HG03108 (cell line): ENCODE measurements around the gene NKD1.

Source experiments
- ATAC-seq: cut with Tn5 transposase; IDR thresholded peaks from one replicate; pipeline ENCODE4 v1.9.1; 2021; ENCODE audit warnings: moderate library complexity; ENCODE audit not compliant: unreplicated experiment

NKD1 gene

GRCh38 chr16:50611332-50611934 is 63.2 kb downstream of the NKD1 start:
- no peak for ATAC-seq

DNA sequence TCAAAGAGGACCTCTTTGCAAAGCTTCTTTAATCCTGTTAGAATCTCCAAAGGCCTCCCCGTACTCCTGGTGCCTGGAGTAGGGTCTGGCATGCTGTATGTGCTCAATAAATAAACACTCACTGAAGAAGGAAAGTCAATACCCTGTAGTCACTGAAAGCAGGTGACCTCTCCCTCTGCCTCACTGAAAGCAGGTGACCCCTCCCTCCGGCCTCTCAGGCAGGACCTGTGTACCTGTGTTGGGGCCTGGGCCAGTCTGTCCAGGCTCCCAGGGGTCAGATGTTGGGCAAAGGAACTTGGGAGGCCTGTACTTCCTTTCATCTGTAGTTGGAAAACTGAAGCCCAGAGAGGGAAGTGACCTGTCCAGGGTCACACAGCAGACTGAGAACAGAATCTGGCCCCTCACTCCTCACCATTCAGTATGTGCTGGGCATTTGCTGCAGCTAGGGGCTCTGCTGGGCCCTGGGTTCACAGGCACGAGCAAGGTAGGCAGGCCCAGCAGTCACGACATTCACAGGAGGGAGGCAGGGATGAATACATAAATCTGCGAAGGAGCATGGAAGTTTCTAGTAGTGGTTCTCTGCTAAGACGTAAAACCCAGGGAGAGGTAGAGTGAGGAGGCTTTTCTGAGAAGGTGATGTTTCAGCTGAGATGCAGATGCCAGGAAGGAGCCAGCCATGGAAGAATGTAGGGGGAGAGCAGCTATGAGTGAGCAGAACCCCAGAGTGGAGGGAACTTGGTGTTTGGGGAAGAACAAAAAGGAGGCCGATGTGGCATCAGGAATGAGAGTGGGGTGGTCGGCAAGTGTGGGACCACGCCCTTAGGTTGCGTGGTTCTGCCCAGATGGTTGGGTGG is 64.0 kb downstream of the NKD1 start:
- no peak for ATAC-seq

DNA sequence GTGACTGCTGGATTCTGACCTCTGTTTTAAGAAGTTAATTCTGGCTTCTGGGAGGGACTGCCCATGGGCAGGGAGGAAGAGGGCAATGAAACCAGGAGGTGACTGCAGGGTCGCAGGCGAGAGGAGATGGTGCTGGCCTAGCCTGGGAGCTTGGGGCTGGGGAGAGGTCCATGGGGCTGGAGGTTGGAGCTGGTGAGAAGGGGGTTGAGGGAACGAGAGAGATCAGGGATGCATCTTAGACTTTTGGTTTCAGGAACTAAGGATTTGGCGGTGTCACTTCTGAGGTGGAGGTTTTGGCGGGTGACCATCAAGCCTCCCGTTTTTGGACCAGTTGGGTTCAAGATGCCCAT is 64.6 kb downstream of the NKD1 start:
- ATAC-seq = no peak

- ATAC-seq = no peak
Observed at GRCh38 chr16:50613281-50613963, 65.2 kb downstream of the NKD1 start.

DNA sequence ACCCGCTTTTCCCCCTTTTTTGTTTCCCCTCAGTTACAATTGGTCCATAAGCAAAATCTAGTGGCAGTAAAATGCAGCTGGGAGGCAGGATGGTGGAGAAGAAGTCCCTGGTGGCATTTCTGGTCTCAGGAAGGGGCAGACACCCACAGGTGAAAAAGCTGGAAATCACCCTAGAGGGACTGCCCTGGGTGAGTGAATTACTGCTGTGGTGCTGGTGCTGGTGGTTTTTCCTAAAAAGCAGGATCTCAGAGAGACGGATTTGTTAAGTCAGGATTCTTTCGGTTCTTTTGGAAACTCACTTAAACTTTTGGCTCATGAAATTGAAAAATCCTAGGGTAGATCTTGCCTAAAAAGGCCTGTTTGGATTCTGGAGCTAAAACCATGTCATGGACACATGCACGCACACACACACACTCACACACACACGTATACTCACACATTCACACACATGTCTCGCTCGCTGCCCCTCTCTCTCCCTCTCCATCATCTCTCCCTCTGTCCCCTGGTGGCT is 65.8 kb downstream of the NKD1 start:
- no peak for ATAC-seq

DNA sequence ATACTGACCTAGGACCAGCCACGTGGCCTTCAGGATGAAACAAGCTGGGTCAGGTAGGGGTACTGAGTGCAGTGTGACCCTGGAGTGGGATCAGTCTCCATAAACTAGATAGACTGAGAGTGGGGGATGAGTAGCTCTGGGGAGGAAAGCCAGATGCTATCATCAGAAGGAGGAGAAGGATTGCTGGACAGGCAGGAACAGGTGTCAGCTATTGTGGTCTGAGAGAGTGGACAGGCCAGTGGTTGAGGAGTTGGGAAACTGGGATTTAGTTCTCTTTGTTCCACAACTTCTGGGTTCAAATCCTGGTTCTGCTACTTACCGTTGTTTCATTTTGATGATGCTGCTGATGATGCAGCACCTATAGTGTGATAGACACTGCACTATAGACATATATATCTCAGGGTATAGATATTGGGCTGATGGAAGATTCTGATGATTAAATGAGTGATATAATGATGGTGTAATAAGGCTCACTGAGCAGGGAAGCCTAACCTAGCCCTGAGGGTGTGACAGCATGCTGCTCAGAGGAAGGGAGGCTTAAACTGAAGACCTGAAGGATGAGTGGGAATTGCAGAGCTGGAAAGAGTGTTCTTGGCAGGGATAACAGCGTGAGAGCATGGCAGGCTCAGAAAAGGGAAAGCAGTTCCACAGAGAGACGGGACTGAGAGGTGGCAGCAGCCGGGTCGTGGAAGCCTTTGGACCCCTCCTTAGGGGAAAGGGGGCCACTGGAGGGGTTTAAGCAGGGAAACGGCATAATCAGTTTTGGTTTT is 66.9 kb downstream of the NKD1 start:
- no peak for ATAC-seq

- ATAC-seq = no peak
Observed at GRCh38 chr16:50615891-50616290, 67.7 kb downstream of the NKD1 start.

DNA sequence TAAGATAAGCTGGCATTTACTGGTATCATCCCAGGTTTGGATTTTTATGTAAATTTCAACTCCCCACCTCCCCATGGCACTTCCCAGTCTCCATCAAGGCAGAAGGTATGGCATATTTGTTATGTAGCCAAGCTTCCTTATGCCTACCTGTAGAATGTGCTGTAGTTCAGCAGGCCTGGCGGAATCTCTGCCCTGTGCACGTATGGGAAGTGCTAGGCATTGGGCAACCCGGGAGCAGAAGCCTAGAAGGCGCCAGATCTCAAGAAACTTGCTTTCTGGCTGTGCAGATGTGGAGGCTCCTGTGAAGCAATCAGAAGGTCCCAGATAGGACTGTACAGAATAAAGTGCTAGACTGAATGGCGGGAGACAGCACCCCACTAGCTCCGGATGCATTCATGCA is 68.2 kb downstream of the NKD1 start:
- no peak for ATAC-seq

DNA sequence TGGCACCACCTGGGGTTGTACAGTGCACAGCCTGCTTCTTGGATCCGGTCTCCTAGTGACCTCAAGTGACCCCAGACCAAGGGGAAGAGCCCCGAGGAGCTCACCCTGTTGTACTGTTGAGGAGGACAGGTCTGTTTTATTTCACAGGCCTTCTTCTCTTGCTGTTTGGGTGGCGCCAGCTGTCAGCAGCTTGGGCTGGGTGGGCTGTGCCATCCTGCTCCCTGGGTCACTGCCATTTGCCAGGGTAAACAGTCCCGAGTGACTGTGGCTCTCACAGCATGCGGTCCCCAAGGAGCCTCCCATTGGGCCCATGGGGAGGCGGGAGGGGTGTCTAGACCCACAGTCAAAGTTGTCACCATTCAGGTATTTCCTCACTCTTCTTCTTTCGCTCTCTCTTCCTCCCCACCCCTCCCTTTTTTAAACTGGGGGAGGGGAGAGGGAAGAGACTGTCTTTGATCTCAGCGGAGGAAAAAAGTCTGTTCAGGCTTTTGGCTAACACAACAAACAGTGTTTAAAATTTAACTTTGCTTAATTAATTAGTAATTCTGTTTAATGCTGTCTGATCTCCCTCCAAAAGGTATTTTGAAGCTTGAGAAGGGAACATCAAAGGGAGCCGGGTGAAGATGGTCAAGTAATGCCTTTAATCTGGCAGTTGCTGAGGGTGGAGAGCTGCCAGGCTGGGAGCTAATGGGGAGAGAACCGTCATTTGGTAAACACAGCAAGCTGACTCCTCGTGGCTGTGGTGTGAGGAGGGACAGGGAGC is 68.9 kb downstream of the NKD1 start:
- ATAC-seq = no peak

GRCh38 chr16:50617646-50618184 is 69.5 kb downstream of the NKD1 start:
- ATAC-seq = no peak

GRCh38 chr16:50618238-50618918 is 70.2 kb downstream of the NKD1 start:
- ATAC-seq = no peak

DNA sequence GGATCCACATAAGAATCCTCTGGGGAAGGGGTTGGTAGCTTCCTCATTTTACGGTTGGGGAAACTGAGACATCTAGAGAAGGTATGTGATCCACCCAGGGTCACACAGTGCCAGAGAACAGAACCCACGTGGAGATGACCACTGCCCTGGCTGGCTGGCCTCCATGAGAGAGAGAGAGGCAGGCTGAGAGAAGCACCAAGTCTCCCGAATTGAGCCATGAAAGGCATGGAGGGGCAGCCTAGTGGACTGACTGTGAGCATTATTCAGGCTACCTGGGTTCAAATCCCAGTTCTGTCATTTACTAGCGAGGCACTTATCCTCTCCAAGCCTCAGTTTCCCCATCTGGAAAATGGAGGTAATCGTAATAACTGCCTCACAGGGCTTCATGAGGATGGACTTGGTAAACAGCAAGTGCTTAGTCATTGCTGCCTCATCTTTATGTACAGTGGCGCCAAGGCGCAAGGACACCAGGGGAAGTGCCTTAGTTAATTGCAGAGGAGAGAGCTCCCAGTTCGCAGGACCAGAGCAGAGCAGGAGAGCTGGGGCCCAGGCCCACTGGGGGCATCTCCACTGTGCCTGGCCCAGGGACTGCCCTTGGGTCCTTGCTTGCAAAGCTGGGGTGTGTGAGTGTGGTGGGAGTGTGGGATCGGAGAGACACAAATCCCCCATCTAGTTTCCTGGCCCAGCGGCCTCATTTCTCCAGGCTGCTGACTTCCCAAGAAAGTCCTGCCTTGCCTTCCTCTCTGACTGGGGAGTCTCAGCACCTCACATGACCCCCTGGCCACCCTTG is 71.7 kb downstream of the NKD1 start:
- ATAC-seq = no peak

GRCh38 chr16:50620646-50621451 is 72.7 kb downstream of the NKD1 start:
- ATAC-seq = no peak

- no peak for ATAC-seq
Observed at GRCh38 chr16:50621452-50621792, 73.2 kb downstream of the NKD1 start.

- ATAC-seq = no peak
Observed at GRCh38 chr16:50622029-50622428, 73.8 kb downstream of the NKD1 start.

- no peak for ATAC-seq
Observed at GRCh38 chr16:50622643-50623369, 74.6 kb downstream of the NKD1 start.

DNA sequence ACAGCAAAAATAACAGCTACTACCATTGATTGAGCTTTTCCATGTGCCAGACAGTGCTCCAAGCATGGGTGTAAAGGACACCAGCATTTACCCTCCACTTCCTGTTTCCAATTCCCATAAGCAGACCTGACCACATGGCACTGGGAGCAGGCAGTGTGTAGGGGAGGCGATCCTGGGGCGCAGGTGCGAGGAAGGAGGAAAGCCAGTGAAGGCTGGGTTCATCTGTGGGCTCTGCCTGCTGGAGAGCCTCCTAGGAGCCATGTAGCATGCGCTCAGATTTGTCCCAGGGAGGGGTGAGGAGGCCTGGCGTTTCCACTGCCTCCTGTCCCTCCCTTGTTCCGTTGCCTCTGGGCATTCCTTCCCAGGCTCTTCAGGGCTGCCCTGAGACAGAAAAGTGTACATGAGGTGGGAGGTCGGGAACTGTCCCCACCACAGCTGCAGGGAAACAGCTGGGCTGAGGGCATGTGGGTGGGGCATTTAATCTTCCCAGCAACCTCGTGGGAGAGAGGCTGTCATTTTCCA is 76.3 kb downstream of the NKD1 start:
- ATAC-seq = no peak
